Measurements from ENCODE around the gene ETNK2. TPM values are rescaled to one million over a fixed set of nuclear protein-coding genes. Genes with fewer than 3 reads are reported as not detected.

Gene ETNK2
- total RNA-seq, 2 experiments from 2014 or later: 0.75 to 1.5 TPM

- peaks cover 3% of the 10 kb centered on the region for H3K27me3 Mint-ChIP-seq
- peaks cover 3% of the 10 kb centered on the region for H3K36me3 Mint-ChIP-seq
- no peak for DNase-seq
- no peaks in the 10 kb centered on the region for H3K4me1 Mint-ChIP-seq
- no peak overlapping the region for H3K4me3 Mint-ChIP-seq
- no peak overlapping the region for H3K27ac Mint-ChIP-seq
- H3K9me3 Mint-ChIP-seq: peaks cover 19% of the 10 kb centered on the region
- POLR2A ChIA-PET: no interaction called here
- no peak for ATAC-seq (ENCODE audit: low read depth)
These were observed 18.0 kb upstream of the ETNK2 start for GRCh38 chr1:204169858-204170257.

- H3K4me1 Mint-ChIP-seq: no peaks in the 10 kb centered on the region
- H3K27ac Mint-ChIP-seq: no peak overlapping the region
- POLR2A ChIA-PET: no interaction called here
- no peak overlapping the region for H3K4me3 Mint-ChIP-seq
- ATAC-seq (ENCODE audit: low read depth) (no peak), DNase-seq (no peak)
- peaks cover 3% of the 10 kb centered on the region for H3K27me3 Mint-ChIP-seq
- peaks cover 18% of the 10 kb centered on the region for H3K9me3 Mint-ChIP-seq
- peaks cover 3% of the 10 kb centered on the region for H3K36me3 Mint-ChIP-seq
These were observed 15.9 kb upstream of the ETNK2 start for GRCh38 chr1:204167730-204168129.

GRCh38 chr1:204166219-204166618, 14.4 kb upstream of the ETNK2 start, which contains the start of gene REN:
Gene REN (minus strand): TSS chr1:204166337. CDS start chr1:204166293, 44 bp downstream.
- DNase-seq (no peak), ATAC-seq (ENCODE audit: low read depth) (no peak)
- Mint-ChIP-seq H3K27ac (no peak within 1 kb of the TSS), H3K4me1 (peaks cover 2% of the 10 kb centered on the region), H3K27me3 (no peaks in the 10 kb centered on the region), H3K36me3 (no peaks in the 10 kb centered on the region), H3K4me3 (no peak within 1 kb of the TSS), H3K9me3 (peaks cover 14% of the 10 kb centered on the region)
- POLR2A ChIA-PET: no interaction called here

- Mint-ChIP-seq H3K27me3 (peaks cover 7% of the 10 kb centered on the region), H3K36me3 (no peaks in the 10 kb centered on the region), H3K9me3 (no peaks in the 10 kb centered on the region), H3K4me1 (peaks cover 3% of the 10 kb centered on the region), H3K27ac (no peak overlapping the region), H3K4me3 (no peak overlapping the region)
- ATAC-seq (ENCODE audit: low read depth) (peak; percentile 81), DNase-seq (peak; percentile 84)
- POLR2A ChIA-PET: no interaction called here
These were observed 10.7 kb upstream of the ETNK2 start for GRCh38 chr1:204162494-204163074.

GRCh38 chr1:204161609-204162493, 10.0 kb upstream of the ETNK2 start:
- Mint-ChIP-seq H3K27me3 (peaks cover 7% of the 10 kb centered on the region), H3K9me3 (no peaks in the 10 kb centered on the region), H3K4me3 (no peak overlapping the region), H3K4me1 (peaks cover 3% of the 10 kb centered on the region), H3K36me3 (no peaks in the 10 kb centered on the region), H3K27ac (no peak overlapping the region)
- no peak for ATAC-seq (ENCODE audit: low read depth)
- POLR2A ChIA-PET: no interaction called here
- DNase-seq: no peak

GRCh38 chr1:204157962-204158361, 6.1 kb upstream of the ETNK2 start:
- peaks cover 3% of the 10 kb centered on the region for H3K4me1 Mint-ChIP-seq
- H3K9me3 Mint-ChIP-seq: no peaks in the 10 kb centered on the region
- H3K4me3 Mint-ChIP-seq: no peak overlapping the region
- no peak for ATAC-seq (ENCODE audit: low read depth)
- peaks cover 9% of the 10 kb centered on the region for H3K27me3 Mint-ChIP-seq
- no peak for DNase-seq
- POLR2A ChIA-PET: no interaction called here
- no peak overlapping the region for H3K27ac Mint-ChIP-seq
- no peaks in the 10 kb centered on the region for H3K36me3 Mint-ChIP-seq

GRCh38 chr1:204155881-204156280, 4.0 kb upstream of the ETNK2 start:
- Mint-ChIP-seq H3K36me3 (no peaks in the 10 kb centered on the region), H3K27ac (no peak overlapping the region), H3K27me3 (peaks cover 10% of the 10 kb centered on the region), H3K4me3 (no peak overlapping the region), H3K4me1 (peaks cover 1% of the 10 kb centered on the region), H3K9me3 (no peaks in the 10 kb centered on the region)
- ATAC-seq (ENCODE audit: low read depth) (no peak), DNase-seq (no peak)
- POLR2A ChIA-PET: no interaction called here

- DNase-seq: no peak
- H3K27me3 Mint-ChIP-seq: peaks cover 16% of the 10 kb centered on the region
- POLR2A ChIA-PET: no interaction called here
- no peak overlapping the region for H3K4me3 Mint-ChIP-seq
- H3K4me1 Mint-ChIP-seq: peaks cover 1% of the 10 kb centered on the region
- no peak for ATAC-seq (ENCODE audit: low read depth)
- H3K27ac Mint-ChIP-seq: no peak overlapping the region
- no peaks in the 10 kb centered on the region for H3K36me3 Mint-ChIP-seq
- no peaks in the 10 kb centered on the region for H3K9me3 Mint-ChIP-seq
These were observed 2.9 kb upstream of the ETNK2 start for GRCh38 chr1:204154568-204155255.

- peaks cover 1% of the 10 kb centered on the region for H3K4me1 Mint-ChIP-seq
- no peaks in the 10 kb centered on the region for H3K36me3 Mint-ChIP-seq
- H3K4me3 Mint-ChIP-seq: no peak overlapping the region
- no peaks in the 10 kb centered on the region for H3K9me3 Mint-ChIP-seq
- H3K27ac Mint-ChIP-seq: no peak overlapping the region
- H3K27me3 Mint-ChIP-seq: peaks cover 14% of the 10 kb centered on the region
- POLR2A ChIA-PET: no interaction called here
- DNase-seq (no peak), ATAC-seq (ENCODE audit: low read depth) (no peak)
These were observed 1.8 kb upstream of the ETNK2 start for GRCh38 chr1:204153667-204154066.

GRCh38 chr1:204152310-204153044, 633 bp upstream of the ETNK2 start:
- H3K36me3 Mint-ChIP-seq: no peaks in the 10 kb centered on the region
- H3K27ac Mint-ChIP-seq: no peak overlapping the region
- H3K27me3 Mint-ChIP-seq: peaks cover 14% of the 10 kb centered on the region
- H3K4me3 Mint-ChIP-seq: peak overlapping the region; percentile 65
- no peak for DNase-seq
- no peaks in the 10 kb centered on the region for H3K9me3 Mint-ChIP-seq
- no peaks in the 10 kb centered on the region for H3K4me1 Mint-ChIP-seq
- POLR2A ChIA-PET: interaction anchor here (1.0 kb wide), 1 partner anchor 11 kb away, joined by 3 read pairs; no protein-coding TSS in a partner anchor
- ATAC-seq (ENCODE audit: low read depth): peak; percentile 6

GRCh38 chr1:204150702-204151551, 917 bp downstream of the ETNK2 start:
- H3K27me3 Mint-ChIP-seq: peaks cover 14% of the 10 kb centered on the region
- POLR2A ChIA-PET: no interaction called here
- peak overlapping the region; percentile 45 for H3K4me3 Mint-ChIP-seq
- no peak for DNase-seq
- H3K9me3 Mint-ChIP-seq: no peaks in the 10 kb centered on the region
- no peaks in the 10 kb centered on the region for H3K36me3 Mint-ChIP-seq
- no peak overlapping the region for H3K27ac Mint-ChIP-seq
- H3K4me1 Mint-ChIP-seq: no peaks in the 10 kb centered on the region
- no peak for ATAC-seq (ENCODE audit: low read depth)

GRCh38 chr1:204149635-204150565, 1.9 kb downstream of the ETNK2 start:
- no peak overlapping the region for H3K4me3 Mint-ChIP-seq
- no peak for DNase-seq
- H3K4me1 Mint-ChIP-seq: no peaks in the 10 kb centered on the region
- H3K36me3 Mint-ChIP-seq: no peaks in the 10 kb centered on the region
- H3K9me3 Mint-ChIP-seq: no peaks in the 10 kb centered on the region
- H3K27ac Mint-ChIP-seq: no peak overlapping the region
- POLR2A ChIA-PET: no interaction called here
- peaks cover 14% of the 10 kb centered on the region for H3K27me3 Mint-ChIP-seq
- ATAC-seq (ENCODE audit: low read depth): no peak

All from activated naive CD8-positive, alpha-beta T cell treated with anti-CD3 and anti-CD28 coated beads, Interleukin-2, amount 10 ng/mL, durations not matched to agents 7 days and 5 days (primary cell).